ENCODE measurements around the gene SNRPA1. TPM values are rescaled to one million over a fixed set of nuclear protein-coding genes. Genes with fewer than 3 reads are reported as not detected.

SNRPA1 gene
- total and polyA plus RNA-seq, 4 experiments from 2014 or later, result 76.6 to 100 (median 86.3) TPM

- Histone ChIP-seq H3K4me3 (ENCODE audit: low read length in 2 of 2) (no peak overlapping the region), H3K4me1 (ENCODE audit: insufficient read depth, low read length) (peaks cover 67% of the 10 kb centered on the region), H3K9me3 (ENCODE audit: control insufficient read depth in 1 of 2, low read length in 2 of 2) (no peaks in the 10 kb centered on the region), H3K36me3 (ENCODE audit: insufficient read depth, low read length) (no peaks in the 10 kb centered on the region), H3K27ac (ENCODE audit: low read depth, low read length) (no peak overlapping the region), H3K27me3 (ENCODE audit: insufficient read depth, low read length) (no peaks in the 10 kb centered on the region)
- no peak for DNase-seq
- intact Hi-C loops (cut with micrococcal nuclease), result loop anchor here (5.0 kb wide), 1 partner anchor 33 kb away; no protein-coding TSS in a partner anchor
- ChIA-PET POLR2A (ENCODE audit: partially characterized antibody) (interaction anchor here (1.8 to 6.4 kb wide), 2 partner anchors 12 to 54 kb away, joined by 6 to 64 read pairs; partner anchors contain the start of genes CHSY1 and SNRPA1), CTCF (ENCODE audit: partially characterized antibody) (interaction anchor here (0.9 to 4.8 kb wide), 9 partner anchors 8 to 232 kb away, joined by 3 to 19 read pairs (median 5); partner anchors contain the start of gene CHSY1)
- no peaks in the 10 kb centered on the region for H3K27me3 Mint-ChIP-seq
- H3K36me3 Mint-ChIP-seq, result peaks cover 5 to 6% of the 10 kb centered on the region in 2 donors
- H3K9me3 Mint-ChIP-seq, result no peaks in the 10 kb centered on the region
- peak overlapping the region in 1 of 8 donors; percentile 80 for H3K4me3 Mint-ChIP-seq
- peaks cover 50 to 79% (median 65%) of the 10 kb centered on the region in 4 donors for H3K4me1 Mint-ChIP-seq
- peak overlapping the region in 3 of 7 donors; percentile 10 to 92 (median 78) for H3K27ac Mint-ChIP-seq
Measured at GRCh38 chr15:101240358-101240757, 54.7 kb downstream of the SNRPA1 start.

- intact Hi-C loops (cut with micrococcal nuclease), result loop anchor here (5.0 kb wide), 1 partner anchor 32 kb away; no protein-coding TSS in a partner anchor
- Histone ChIP-seq H3K27ac (ENCODE audit: low read depth, low read length) (peak overlapping the region; percentile 21), H3K36me3 (ENCODE audit: insufficient read depth, low read length) (peaks cover 3% of the 10 kb centered on the region), H3K4me1 (ENCODE audit: insufficient read depth, low read length) (peaks cover 60% of the 10 kb centered on the region), H3K27me3 (ENCODE audit: insufficient read depth, low read length) (no peaks in the 10 kb centered on the region), H3K9me3 (ENCODE audit: control insufficient read depth in 1 of 2, low read length in 2 of 2) (no peaks in the 10 kb centered on the region), H3K4me3 (ENCODE audit: low read length in 2 of 2) (no peak overlapping the region)
- Mint-ChIP-seq H3K4me1 (peaks cover 44 to 73% (median 61%) of the 10 kb centered on the region in 4 donors), H3K27me3 (no peaks in the 10 kb centered on the region), H3K36me3 (peaks cover 11% of the 10 kb centered on the region in 2 donors), H3K27ac (peak overlapping the region; percentile 49 to 92 (median 87)), H3K9me3 (no peaks in the 10 kb centered on the region), H3K4me3 (peak overlapping the region; percentile 48 to 80 (median 64))
- POLR2A ChIA-PET (ENCODE audit: partially characterized antibody), result interaction anchor here (0.6 to 6.4 kb wide), 3 partner anchors 13 to 55 kb away, joined by 3 to 64 read pairs (median 6); partner anchors contain the start of genes CHSY1 and SNRPA1
- CTCF ChIA-PET (ENCODE audit: partially characterized antibody), result interaction anchor here (0.9 to 4.8 kb wide), 8 partner anchors 9 to 232 kb away, joined by 3 to 19 read pairs (median 6); partner anchors contain the start of gene CHSY1
- no peak for DNase-seq
Measured at GRCh38 chr15:101239724-101240136, 55.3 kb downstream of the SNRPA1 start.

GRCh38 chr15:101237251-101237650 lies 57.8 kb downstream of the SNRPA1 start:
- CTCF ChIA-PET (ENCODE audit: partially characterized antibody), result no interaction called here
- Mint-ChIP-seq H3K36me3 (peaks cover 31 to 33% of the 10 kb centered on the region in 2 donors), H3K4me3 (peak overlapping the region in 1 of 8 donors; percentile 5), H3K27ac (peak overlapping the region in 1 of 7 donors; percentile 65), H3K4me1 (peaks cover 27 to 65% (median 49%) of the 10 kb centered on the region in 4 donors), H3K27me3 (no peaks in the 10 kb centered on the region), H3K9me3 (no peaks in the 10 kb centered on the region)
- H3K4me3 ChIP-seq (ENCODE audit: low read length in 2 of 2), result no peak overlapping the region
- H3K36me3 ChIP-seq (ENCODE audit: insufficient read depth, low read length), result peaks cover 3% of the 10 kb centered on the region
- intact Hi-C loops (cut with micrococcal nuclease), result no loop called here
- peaks cover 35% of the 10 kb centered on the region for H3K4me1 ChIP-seq (ENCODE audit: insufficient read depth, low read length)
- no peaks in the 10 kb centered on the region for H3K9me3 ChIP-seq (ENCODE audit: control insufficient read depth in 1 of 2, low read length in 2 of 2)
- H3K27me3 ChIP-seq (ENCODE audit: insufficient read depth, low read length), result no peaks in the 10 kb centered on the region
- POLR2A ChIA-PET (ENCODE audit: partially characterized antibody), result no interaction called here
- no peak overlapping the region for H3K27ac ChIP-seq (ENCODE audit: low read depth, low read length)
- no peak for DNase-seq

- DNase-seq, result no peak
- no peak overlapping the region for H3K27ac Mint-ChIP-seq
- H3K9me3 ChIP-seq (ENCODE audit: control insufficient read depth in 1 of 2, low read length in 2 of 2), result no peaks in the 10 kb centered on the region
- H3K4me3 Mint-ChIP-seq, result no peak overlapping the region
- ChIA-PET CTCF (ENCODE audit: partially characterized antibody) (no interaction called here), POLR2A (ENCODE audit: partially characterized antibody) (no interaction called here)
- H3K27me3 Mint-ChIP-seq, result no peaks in the 10 kb centered on the region
- peaks cover 0 to 8% (median 4%) of the 10 kb centered on the region in 8 donors for H3K9me3 Mint-ChIP-seq
- H3K27ac ChIP-seq (ENCODE audit: low read depth, low read length), result no peak overlapping the region
- peaks cover 3% of the 10 kb centered on the region for H3K36me3 ChIP-seq (ENCODE audit: insufficient read depth, low read length)
- no peak overlapping the region for H3K4me3 ChIP-seq (ENCODE audit: low read length in 2 of 2)
- H3K4me1 ChIP-seq (ENCODE audit: insufficient read depth, low read length), result peaks cover 1% of the 10 kb centered on the region
- intact Hi-C loops (cut with micrococcal nuclease), result no loop called here
- peaks cover 18 to 42% (median 28%) of the 10 kb centered on the region in 4 donors for H3K4me1 Mint-ChIP-seq
- H3K36me3 Mint-ChIP-seq, result peaks cover 51 to 55% of the 10 kb centered on the region in 2 donors
- H3K27me3 ChIP-seq (ENCODE audit: insufficient read depth, low read length), result no peaks in the 10 kb centered on the region
Measured at GRCh38 chr15:101233651-101234280, 61.3 kb downstream of the SNRPA1 start.

GRCh38 chr15:101232677-101233076 lies 62.4 kb downstream of the SNRPA1 start:
- Histone ChIP-seq H3K27ac (ENCODE audit: low read depth, low read length) (no peak overlapping the region), H3K27me3 (ENCODE audit: insufficient read depth, low read length) (no peaks in the 10 kb centered on the region), H3K4me3 (ENCODE audit: low read length in 2 of 2) (no peak overlapping the region), H3K36me3 (ENCODE audit: insufficient read depth, low read length) (peaks cover 3% of the 10 kb centered on the region), H3K4me1 (ENCODE audit: insufficient read depth, low read length) (no peaks in the 10 kb centered on the region), H3K9me3 (ENCODE audit: control insufficient read depth in 1 of 2, low read length in 2 of 2) (no peaks in the 10 kb centered on the region)
- Mint-ChIP-seq H3K27me3 (no peaks in the 10 kb centered on the region), H3K4me1 (peaks cover 15 to 35% (median 25%) of the 10 kb centered on the region in 4 donors), H3K36me3 (peaks cover 58 to 66% of the 10 kb centered on the region in 2 donors), H3K9me3 (peaks cover 0 to 18% (median 13%) of the 10 kb centered on the region in 8 donors), H3K4me3 (no peak overlapping the region), H3K27ac (no peak overlapping the region)
- intact Hi-C loops (cut with micrococcal nuclease), result no loop called here
- no peak for DNase-seq
- CTCF ChIA-PET (ENCODE audit: partially characterized antibody), result no interaction called here
- POLR2A ChIA-PET (ENCODE audit: partially characterized antibody), result no interaction called here

Other genes with a start within 250 kb of the SNRPA1 start
- 10 to 100 TPM; 11.1 to 11.9 TPM for gene CHSY1, start 43.2 kb downstream of the SNRPA1 start, total RNA-seq
- gene CHSY1, start 43.2 kb downstream of the SNRPA1 start, polyA plus RNA-seq, result 1 to 10 TPM in 1 of 2 donors, under 1 TPM in 1; 0.64 to 2.7 TPM
- 10 to 100 TPM; 49.1 to 53.8 TPM for gene SELENOS, start 17.8 kb downstream of the SNRPA1 start, total RNA-seq
- 100 to 1,000 TPM in 1 of 2 donors, 10 to 100 TPM in 1; 69.8 to 112 TPM for gene SELENOS, start 17.8 kb downstream of the SNRPA1 start, polyA plus RNA-seq
- under 1 TPM; 0.41 to 0.53 TPM for gene PCSK6, start 194.5 kb upstream of the SNRPA1 start, total RNA-seq
- under 1 TPM; 0.08 to 0.24 TPM for gene PCSK6, start 194.5 kb upstream of the SNRPA1 start, polyA plus RNA-seq

All from CD4-positive, alpha-beta memory T cell (primary cell).